Measurements from ENCODE around the gene CABLES2.

GRCh38 chr20:62347445-62347844 is 59.6 kb downstream of the CABLES2 start:
- TF ChIP-seq POLR2A (IDR thresholded peaks at IDR 0.05; ENCODE audit: low read length) = no peak
- TF ChIP-seq GATA1 (IDR thresholded peaks at IDR 0.05; ENCODE audit: low read depth, low read length) = no peak

All from erythroblast (primary cell).